Measurements from ENCODE around the gene BSG.

Gene BSG

DNA sequence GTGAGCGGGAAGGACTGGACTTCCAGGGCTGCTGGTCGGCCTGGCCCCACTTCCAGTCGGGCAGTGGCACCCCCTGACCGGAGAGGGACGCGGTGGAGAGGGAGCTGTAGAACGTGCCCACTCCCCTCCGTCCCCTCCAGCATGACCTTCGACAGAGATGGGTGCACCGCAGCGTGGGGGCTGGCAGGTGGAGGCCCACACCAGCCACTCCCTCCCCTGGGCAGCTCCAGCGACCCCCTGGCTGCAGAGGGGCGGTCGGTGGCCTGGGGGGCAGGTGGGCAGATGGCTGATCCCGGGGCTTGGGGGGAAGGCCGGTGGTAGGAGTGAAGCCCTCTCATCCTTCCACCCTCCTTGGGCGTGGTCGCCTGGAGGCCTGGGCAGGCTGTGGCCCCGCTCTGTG lies 19.7 kb downstream of the BSG start:
- H3K4me3 ChIP-seq = no peak overlapping the region
- DNase-seq (ENCODE audit: low read depth, low spot score) = no peak
- TF ChIP-seq FOXP2 (optimal IDR thresholded peaks at IDR 0.05; ENCODE audit: control extremely low read depth, extremely low read length, insufficient read depth) (no peak), POLR2AphosphoS5 (IDR thresholded peaks at IDR 0.05; ENCODE audit: borderline replicate concordance, low read depth, low read length) (no peak)

GRCh38 chr19:593055-593454 lies 20.7 kb downstream of the BSG start:
- Histone ChIP-seq H3K9ac (ENCODE audit: insufficient read length) (no peak overlapping the region), H3K9me3 (ENCODE audit: low read depth, low read length) (no peaks in the 10 kb centered on the region; the same call in 1 of the 2 replicates), H3K27ac (no peak overlapping the region), H3K4me3 (no peak overlapping the region), H3K36me3 (ENCODE audit: insufficient read depth, low read length) (no peaks in the 10 kb centered on the region)
- no peak for DNase-seq (ENCODE audit: low read depth, low spot score)
- TF ChIP-seq POLR2AphosphoS5 (IDR thresholded peaks at IDR 0.05; ENCODE audit: borderline replicate concordance, low read depth, low read length) = no peak
- TF ChIP-seq EZH2 (IDR thresholded peaks at IDR 0.05) = no peak
- no peak for TF ChIP-seq FOXP2 (optimal IDR thresholded peaks at IDR 0.05; ENCODE audit: control extremely low read depth, extremely low read length, insufficient read depth)

More for the DNA sequence above, 19.7 kb downstream of the BSG start:
- Histone ChIP-seq H3K27ac (no peak overlapping the region), H3K9me3 (ENCODE audit: low read depth, low read length) (no peaks in the 10 kb centered on the region), H3K9ac (ENCODE audit: insufficient read length) (no peak overlapping the region), H3K36me3 (ENCODE audit: insufficient read depth, low read length) (no peaks in the 10 kb centered on the region)

DNA sequence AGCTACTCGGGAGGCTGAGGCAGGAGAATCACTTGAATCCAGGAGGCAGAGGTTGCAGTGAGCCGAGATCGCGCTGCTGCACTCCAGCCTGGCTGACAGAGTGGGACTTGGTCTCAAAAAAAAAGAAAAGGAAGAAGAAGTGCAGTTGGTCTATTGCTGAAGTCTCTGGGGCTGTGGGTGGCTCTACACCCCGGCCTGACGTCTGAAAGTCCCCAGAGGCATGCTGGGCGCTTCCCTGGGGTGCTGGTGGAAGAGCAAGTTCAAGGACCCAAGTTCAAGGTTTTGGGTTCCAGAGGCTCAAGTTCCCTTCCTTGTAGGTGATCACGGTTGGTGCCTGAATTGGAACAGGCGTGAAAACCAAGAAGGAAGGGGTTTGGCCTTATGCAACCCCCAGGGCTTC lies 21.1 kb downstream of the BSG start:
- TF ChIP-seq EZH2 (IDR thresholded peaks at IDR 0.05) (no peak), FOXP2 (optimal IDR thresholded peaks at IDR 0.05; ENCODE audit: control extremely low read depth, extremely low read length, insufficient read depth) (no peak), POLR2AphosphoS5 (IDR thresholded peaks at IDR 0.05; ENCODE audit: borderline replicate concordance, low read depth, low read length) (no peak)
- Histone ChIP-seq H3K36me3 (ENCODE audit: insufficient read depth, low read length) (no peaks in the 10 kb centered on the region), H3K9ac (ENCODE audit: insufficient read length) (no peak overlapping the region), H3K27ac (no peak overlapping the region), H3K9me3 (ENCODE audit: low read depth, low read length) (no peaks in the 10 kb centered on the region; the same call in 1 of the 2 replicates), H3K4me3 (no peak overlapping the region)
- DNase-seq (ENCODE audit: low read depth, low spot score) = no peak

GRCh38 chr19:594265-594870 lies 22.0 kb downstream of the BSG start:
- H3K9me3 ChIP-seq (ENCODE audit: low read depth, low read length) = no peaks in the 10 kb centered on the region; the same call in 1 of the 2 replicates
- H3K4me3 ChIP-seq = no peak overlapping the region
- no peak overlapping the region for H3K27ac ChIP-seq
- TF ChIP-seq EZH2 (IDR thresholded peaks at IDR 0.05) = no peak
- no peak for DNase-seq (ENCODE audit: low read depth, low spot score)
- no peaks in the 10 kb centered on the region for H3K36me3 ChIP-seq (ENCODE audit: insufficient read depth, low read length)
- no peak overlapping the region for H3K9ac ChIP-seq (ENCODE audit: insufficient read length)

DNA sequence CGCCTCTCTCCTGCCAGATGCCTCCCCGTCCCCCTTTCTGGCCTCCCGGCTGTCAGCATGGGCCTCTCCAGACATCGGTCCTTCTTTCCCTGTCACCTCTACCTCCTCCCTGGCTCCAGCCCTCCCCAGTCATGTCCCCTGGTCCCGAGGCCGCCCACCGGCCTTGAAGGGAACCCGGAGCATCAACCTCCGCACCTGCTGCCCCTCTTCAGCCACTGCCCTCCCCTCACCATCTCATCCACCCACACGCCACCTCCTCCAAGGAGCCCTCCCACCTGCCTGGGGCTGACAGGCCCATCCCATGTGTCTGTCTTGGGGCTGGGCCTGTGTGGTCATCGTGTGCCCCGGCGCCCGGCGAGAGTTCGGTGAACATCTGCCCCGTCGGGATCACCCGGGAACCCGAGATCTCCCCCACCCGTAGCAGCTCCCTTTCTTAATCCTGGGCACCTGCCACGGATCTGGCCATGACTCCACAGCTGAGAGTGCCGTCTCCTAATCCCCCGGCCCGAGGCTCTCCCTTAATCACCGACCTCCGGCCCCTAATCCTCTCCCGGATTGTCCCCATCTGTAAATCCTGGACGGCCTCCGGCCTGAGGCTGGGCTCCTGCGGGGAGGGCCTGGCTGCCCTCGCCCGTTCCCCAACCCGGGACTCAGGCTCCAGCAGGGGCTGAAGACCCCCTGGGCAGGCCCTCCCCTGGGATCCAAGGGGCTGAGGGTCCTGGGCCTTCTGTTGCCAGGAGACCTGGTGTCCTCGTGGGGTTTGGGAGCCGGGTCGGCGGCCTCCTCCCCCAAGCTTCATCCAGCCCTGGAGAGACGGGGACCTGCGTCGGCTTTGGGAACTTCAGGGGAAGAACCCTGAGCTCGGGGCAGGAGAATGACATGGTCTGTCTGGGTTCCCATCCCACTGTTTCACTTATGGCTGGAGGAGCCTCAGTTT lies 23.2 kb downstream of the BSG start:
- no peak overlapping the region for H3K4me3 ChIP-seq
- no peak for DNase-seq (ENCODE audit: low read depth, low spot score)
- no peak for TF ChIP-seq EZH2 (IDR thresholded peaks at IDR 0.05)
- TF ChIP-seq FOXP2 (optimal IDR thresholded peaks at IDR 0.05; ENCODE audit: control extremely low read depth, extremely low read length, insufficient read depth) = no peak
- TF ChIP-seq POLR2AphosphoS5 (IDR thresholded peaks at IDR 0.05; ENCODE audit: borderline replicate concordance, low read depth, low read length) = no peak
- no peak overlapping the region for H3K9ac ChIP-seq (ENCODE audit: insufficient read length)
- H3K9me3 ChIP-seq (ENCODE audit: low read depth, low read length) = no peaks in the 10 kb centered on the region; the same call in 1 of the 2 replicates
- H3K36me3 ChIP-seq (ENCODE audit: insufficient read depth, low read length) = no peaks in the 10 kb centered on the region
- H3K27ac ChIP-seq = no peak overlapping the region

DNA sequence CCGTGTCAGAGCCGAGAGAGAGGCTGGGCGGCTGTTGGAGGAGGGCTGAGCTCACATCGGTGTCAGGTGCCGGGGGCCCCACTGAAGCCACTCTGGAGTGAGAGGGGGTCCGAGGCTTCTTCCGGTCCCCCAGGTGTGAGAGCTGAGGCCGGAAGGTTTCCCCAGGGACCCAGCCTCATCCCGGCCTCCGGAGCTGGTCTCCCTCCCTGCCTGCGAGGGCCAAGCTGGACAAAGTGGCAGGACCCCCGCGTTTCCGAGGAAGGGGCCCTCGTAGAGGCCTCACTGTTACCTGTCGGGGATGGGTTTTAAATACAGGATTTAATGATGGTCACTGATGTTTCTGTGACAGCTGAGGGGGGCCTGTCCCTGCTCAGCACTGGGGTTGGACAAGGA lies 23.9 kb downstream of the BSG start:
- TF ChIP-seq POLR2AphosphoS5 (IDR thresholded peaks at IDR 0.05; ENCODE audit: borderline replicate concordance, low read depth, low read length) (no peak), EZH2 (IDR thresholded peaks at IDR 0.05) (no peak), FOXP2 (optimal IDR thresholded peaks at IDR 0.05; ENCODE audit: control extremely low read depth, extremely low read length, insufficient read depth) (no peak)
- no peak overlapping the region for H3K9ac ChIP-seq (ENCODE audit: insufficient read length)
- no peak for DNase-seq (ENCODE audit: low read depth, low spot score)
- H3K27ac ChIP-seq = no peak overlapping the region
- H3K9me3 ChIP-seq (ENCODE audit: low read depth, low read length) = no peaks in the 10 kb centered on the region; the same call in 1 of the 2 replicates
- no peaks in the 10 kb centered on the region for H3K36me3 ChIP-seq (ENCODE audit: insufficient read depth, low read length)
- H3K4me3 ChIP-seq = no peak overlapping the region

- H3K36me3 ChIP-seq (ENCODE audit: insufficient read depth, low read length) = no peaks in the 10 kb centered on the region
- H3K9me3 ChIP-seq (ENCODE audit: low read depth, low read length) = no peaks in the 10 kb centered on the region; the same call in 1 of the 2 replicates
- H3K27ac ChIP-seq = no peak overlapping the region
- no peak for TF ChIP-seq FOXP2 (optimal IDR thresholded peaks at IDR 0.05; ENCODE audit: control extremely low read depth, extremely low read length, insufficient read depth)
- no peak for TF ChIP-seq EZH2 (IDR thresholded peaks at IDR 0.05)
- 0 out of 2 replicates have a peak, but pooled peaks have one; percentile 45 for TF ChIP-seq POLR2AphosphoS5 (IDR thresholded peaks at IDR 0.05; ENCODE audit: borderline replicate concordance, low read depth, low read length)
- H3K9ac ChIP-seq (ENCODE audit: insufficient read length) = no peak overlapping the region
- DNase-seq (ENCODE audit: low read depth, low spot score) = no peak
- H3K4me3 ChIP-seq = no peak overlapping the region
Observed at GRCh38 chr19:597406-598315, 25.3 kb downstream of the BSG start.

GRCh38 chr19:601310-601709 lies 28.9 kb downstream of the BSG start:
- no peaks in the 10 kb centered on the region; the same call in 1 of the 2 replicates for H3K9me3 ChIP-seq (ENCODE audit: low read depth, low read length)
- TF ChIP-seq EZH2 (IDR thresholded peaks at IDR 0.05) (no peak), FOXP2 (optimal IDR thresholded peaks at IDR 0.05; ENCODE audit: control extremely low read depth, extremely low read length, insufficient read depth) (no peak), POLR2AphosphoS5 (IDR thresholded peaks at IDR 0.05; ENCODE audit: borderline replicate concordance, low read depth, low read length) (no peak)
- no peak overlapping the region for H3K27ac ChIP-seq
- no peak overlapping the region for H3K4me3 ChIP-seq
- H3K36me3 ChIP-seq (ENCODE audit: insufficient read depth, low read length) = no peaks in the 10 kb centered on the region
- no peak overlapping the region for H3K9ac ChIP-seq (ENCODE audit: insufficient read length)
- DNase-seq (ENCODE audit: low read depth, low spot score) = no peak
